Measurements from ENCODE around the gene HOMER3. TPM values are rescaled to one million over a fixed set of nuclear protein-coding genes. Genes with fewer than 3 reads are reported as not detected.
"Not testable (repeated sequence)": the region's sequence is repeated elsewhere in the genome, so short reads cannot be mapped to it uniquely, and the experiment has no call there.

The HOMER3 gene
- total RNA-seq, 1 donor from 2014 or later, result 106 TPM

DNA sequence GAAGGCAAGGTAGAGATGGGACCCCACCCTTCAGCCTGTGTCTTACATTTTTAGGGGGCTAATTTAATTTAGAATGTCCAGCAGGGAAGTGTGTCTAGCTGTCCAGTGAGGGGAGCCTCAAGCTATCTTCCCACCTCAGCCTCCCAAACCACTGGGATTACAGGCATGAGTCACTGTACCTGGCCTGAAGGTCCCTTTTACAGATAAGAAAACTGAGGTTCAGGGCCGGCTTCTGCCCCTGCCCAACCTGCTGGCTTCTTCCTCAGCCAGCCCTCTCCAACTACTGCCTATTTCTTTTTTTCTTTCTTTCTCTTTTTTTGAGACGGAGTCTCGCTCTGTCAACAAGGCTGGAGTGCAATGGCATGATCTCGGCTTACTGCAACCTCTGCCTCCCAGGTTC, 19.4 kb upstream of the HOMER3 start:
- H3K4me3 ChIP-seq (ENCODE audit: low read depth, low read length), result no peak overlapping the region
- DNase-seq (ENCODE audit: low read depth), result no peak
- TF ChIP-seq, protein P1, sequence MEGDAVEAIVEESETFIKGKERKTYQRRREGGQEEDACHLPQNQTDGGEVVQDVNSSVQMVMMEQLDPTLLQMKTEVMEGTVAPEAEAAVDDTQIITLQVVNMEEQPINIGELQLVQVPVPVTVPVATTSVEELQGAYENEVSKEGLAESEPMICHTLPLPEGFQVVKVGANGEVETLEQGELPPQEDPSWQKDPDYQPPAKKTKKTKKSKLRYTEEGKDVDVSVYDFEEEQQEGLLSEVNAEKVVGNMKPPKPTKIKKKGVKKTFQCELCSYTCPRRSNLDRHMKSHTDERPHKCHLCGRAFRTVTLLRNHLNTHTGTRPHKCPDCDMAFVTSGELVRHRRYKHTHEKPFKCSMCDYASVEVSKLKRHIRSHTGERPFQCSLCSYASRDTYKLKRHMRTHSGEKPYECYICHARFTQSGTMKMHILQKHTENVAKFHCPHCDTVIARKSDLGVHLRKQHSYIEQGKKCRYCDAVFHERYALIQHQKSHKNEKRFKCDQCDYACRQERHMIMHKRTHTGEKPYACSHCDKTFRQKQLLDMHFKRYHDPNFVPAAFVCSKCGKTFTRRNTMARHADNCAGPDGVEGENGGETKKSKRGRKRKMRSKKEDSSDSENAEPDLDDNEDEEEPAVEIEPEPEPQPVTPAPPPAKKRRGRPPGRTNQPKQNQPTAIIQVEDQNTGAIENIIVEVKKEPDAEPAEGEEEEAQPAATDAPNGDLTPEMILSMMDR (conservative IDR thresholded peaks at IDR 0.05; ENCODE audit: low read depth, low read length), result no peak

DNA sequence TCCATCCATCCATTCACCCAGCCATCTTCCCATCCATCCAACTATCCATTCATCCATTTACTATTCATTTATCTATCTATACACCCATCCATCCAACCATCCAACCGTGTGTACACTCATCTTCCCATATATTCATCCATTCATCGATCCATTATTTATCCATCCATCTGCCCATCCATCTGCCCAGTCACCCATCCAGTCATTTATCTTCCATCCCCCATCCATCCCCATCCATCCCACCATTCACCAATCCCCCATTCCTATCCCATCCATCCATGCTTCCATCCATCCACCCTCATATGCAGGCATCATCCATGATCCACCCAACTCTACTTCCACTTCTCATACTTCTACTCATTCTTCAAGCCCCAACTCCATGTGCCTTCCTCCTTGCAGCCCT, 14.0 kb upstream of the HOMER3 start:
- no peak for DNase-seq (ENCODE audit: low read depth)

DNA sequence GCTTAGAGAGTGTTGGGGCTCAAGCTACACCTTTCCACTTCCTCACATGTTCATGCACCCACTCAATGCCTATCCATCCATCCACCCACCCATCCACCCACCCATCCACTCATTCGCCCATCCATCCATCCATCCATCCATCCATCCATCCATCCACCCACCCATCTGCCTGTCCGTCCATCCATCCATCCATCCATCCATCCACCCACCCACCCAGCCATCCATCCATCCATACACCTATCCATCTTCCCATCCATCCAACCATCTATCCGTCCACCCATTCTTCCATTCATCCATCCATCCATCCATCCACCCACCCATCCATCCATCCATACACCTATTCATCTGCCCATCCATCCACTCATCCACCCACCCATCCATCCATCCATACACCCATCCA, 13.1 kb upstream of the HOMER3 start:
- TF ChIP-seq, protein P1 (conservative IDR thresholded peaks at IDR 0.05; ENCODE audit: low read depth, low read length), result no peak
- no peak for DNase-seq (ENCODE audit: low read depth)

More for the DNA sequence above, 14.0 kb upstream of the HOMER3 start:
- TF ChIP-seq, protein P1 (conservative IDR thresholded peaks at IDR 0.05; ENCODE audit: low read depth, low read length), result no peak
- no peak overlapping the region for H3K4me3 ChIP-seq (ENCODE audit: low read depth, low read length)

DNA sequence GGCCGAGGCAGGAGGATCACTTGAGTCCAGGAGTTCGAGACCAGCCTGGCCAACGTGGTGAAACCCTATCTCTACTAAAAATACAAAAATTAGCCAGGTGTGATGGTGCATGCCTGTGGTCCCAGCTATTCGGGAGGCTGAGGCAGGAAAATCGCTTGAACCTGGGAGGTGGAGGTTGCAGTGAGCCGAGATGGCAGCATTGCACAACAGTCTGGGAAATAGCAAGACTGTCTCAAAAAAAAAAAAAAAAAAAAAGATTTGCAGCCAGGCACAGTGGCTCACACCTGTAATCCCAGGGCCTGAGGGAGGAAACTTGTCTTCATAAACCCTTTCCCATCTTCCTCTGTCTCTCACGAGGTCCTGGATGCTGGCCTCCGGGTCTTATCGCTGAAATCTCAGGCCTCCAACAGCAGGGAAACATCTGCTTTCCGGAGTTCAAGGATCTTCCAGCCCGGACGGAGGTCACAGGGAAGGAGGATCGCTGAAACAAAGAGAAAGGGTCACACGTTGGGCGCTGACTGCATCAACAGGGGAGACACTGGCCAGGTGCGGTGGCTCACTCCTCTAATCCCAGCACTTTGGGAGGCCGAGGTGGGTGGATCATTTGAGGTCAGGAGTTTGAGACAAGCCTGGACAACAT, 11.5 kb upstream of the HOMER3 start:
- not testable (repeated sequence) for DNase-seq (ENCODE audit: low read depth); H3K4me3 ChIP-seq (ENCODE audit: low read depth, low read length)

More for the DNA sequence above, 13.1 kb upstream of the HOMER3 start:
- H3K4me3 ChIP-seq (ENCODE audit: low read depth, low read length), result no peak overlapping the region

DNA sequence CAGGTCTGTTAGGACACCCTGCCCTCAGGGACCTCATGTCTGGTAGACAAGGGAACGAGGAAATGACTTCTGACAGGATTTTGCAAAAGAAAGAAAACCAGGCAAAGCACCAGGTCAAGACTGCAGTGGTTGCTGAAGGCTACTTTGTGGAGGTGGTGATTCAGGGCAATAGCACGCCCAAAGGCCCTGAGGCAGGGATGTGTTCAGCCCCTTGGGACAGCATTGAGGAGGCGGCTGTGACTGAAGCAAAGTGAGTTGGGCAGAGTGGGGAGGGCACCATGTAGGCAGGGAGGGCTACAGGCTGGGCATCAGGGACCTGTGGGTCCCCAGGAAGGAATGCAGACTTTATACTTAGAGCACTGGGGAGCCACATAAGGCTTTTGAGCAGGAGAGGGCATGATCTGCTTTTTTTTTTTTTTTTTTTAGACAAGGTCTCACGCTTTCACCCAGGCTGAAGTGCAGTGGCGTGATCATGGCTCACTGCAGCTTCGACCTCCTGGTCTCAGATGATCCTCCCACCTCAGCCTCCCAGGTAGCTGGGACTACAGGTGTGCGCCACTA, 10.8 kb upstream of the HOMER3 start:
- TF ChIP-seq, protein P1 (conservative IDR thresholded peaks at IDR 0.05; ENCODE audit: low read depth, low read length), result no peak
- H3K4me3 ChIP-seq (ENCODE audit: low read depth, low read length), result no peak overlapping the region
- DNase-seq (ENCODE audit: low read depth), result no peak

DNA sequence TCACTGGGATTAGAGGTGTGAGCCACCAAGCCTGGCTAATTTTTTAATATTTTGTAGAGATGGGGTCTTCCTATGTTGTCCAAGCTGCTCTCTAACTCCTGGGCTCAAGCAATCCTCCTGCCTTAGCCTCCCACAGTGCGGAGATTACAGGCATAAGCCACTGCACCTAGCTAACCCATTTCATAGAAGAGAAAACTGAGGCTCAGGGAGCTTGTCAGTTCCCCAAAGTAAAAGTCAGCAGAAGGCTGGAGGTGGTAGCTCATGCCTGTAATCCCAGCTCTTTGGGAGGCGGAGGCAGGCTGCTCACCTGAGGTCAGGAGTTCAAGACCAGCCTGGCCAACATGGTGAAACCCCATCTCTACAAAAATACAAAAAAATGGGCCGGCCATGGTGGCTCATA, 8.8 kb upstream of the HOMER3 start:
- DNase-seq (ENCODE audit: low read depth), result no peak
- no peak overlapping the region for H3K4me3 ChIP-seq (ENCODE audit: low read depth, low read length)
- TF ChIP-seq, protein P1 (conservative IDR thresholded peaks at IDR 0.05; ENCODE audit: low read depth, low read length), result no peak

DNA sequence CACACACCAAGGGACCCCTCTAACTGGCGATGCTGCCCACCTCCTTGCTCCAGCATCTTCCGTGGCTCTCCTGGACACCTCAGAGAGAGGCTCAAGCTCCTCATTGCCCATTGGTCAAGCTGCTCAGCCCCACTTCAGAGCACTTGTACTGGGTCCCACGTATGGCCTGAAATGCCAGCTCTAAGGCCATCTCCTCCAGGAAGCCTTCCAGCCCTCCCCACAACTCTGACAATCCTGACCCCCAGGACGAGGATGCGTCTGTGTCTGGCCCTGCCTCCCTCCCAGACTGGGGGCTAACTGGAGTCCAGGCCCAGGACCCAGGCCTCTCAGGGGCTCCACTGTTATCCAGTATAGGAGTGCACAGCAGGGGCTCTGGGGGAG, 7.9 kb upstream of the HOMER3 start:
- DNase-seq (ENCODE audit: low read depth), result no peak
- no peak overlapping the region for H3K4me3 ChIP-seq (ENCODE audit: low read depth, low read length)
- TF ChIP-seq, protein P1 (conservative IDR thresholded peaks at IDR 0.05; ENCODE audit: low read depth, low read length), result no peak
